Measurements from ENCODE around the gene TIMM50. TPM values are rescaled to one million over a fixed set of nuclear protein-coding genes. Genes with fewer than 3 reads are reported as not detected.

The TIMM50 gene
- total RNA-seq, 4 donors from 2014 or later, result 50.8 to 53.5 (median 52.4) TPM

DNA sequence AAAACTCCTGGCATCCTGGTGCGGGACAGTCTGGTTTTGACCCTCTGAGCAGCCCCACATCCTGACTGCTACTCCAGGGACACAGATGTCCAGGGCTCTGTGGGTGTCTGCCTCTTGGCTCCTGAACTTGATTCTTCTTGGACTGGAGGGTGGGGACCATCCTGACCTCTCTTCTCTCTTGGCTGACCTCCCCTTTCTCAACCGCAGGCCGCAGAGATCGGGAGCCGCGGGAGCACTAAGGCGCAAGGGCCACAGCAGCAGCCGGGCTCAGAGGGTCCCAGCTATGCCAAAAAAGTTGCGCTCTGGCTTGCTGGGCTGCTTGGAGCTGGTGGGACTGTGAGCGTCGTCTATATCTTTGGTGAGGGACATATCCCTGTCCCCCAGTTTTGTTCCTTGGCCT, 1.0 kb downstream of the TIMM50 start:
- peaks cover 0 to 26% (median 8%) of the 10 kb centered on the region in 3 donors for H3K4me1 ChIP-seq
- ATAC-seq, result no peak
- H3K9me3 ChIP-seq, result no peaks in the 10 kb centered on the region
- no peaks in the 10 kb centered on the region for H3K27me3 ChIP-seq
- peak overlapping the region; percentile 65 to 76 for H3K4me3 ChIP-seq
- WGBS, 2 donors (ENCODE audit: low coverage in 1 of 2), result 81% methylated on average over 3 of the region's 11 CpGs; no CpG with 5 or more reads in 1 of the 2 donors
- peak overlapping the region in 1 of 4 donors; percentile 87 for H3K27ac ChIP-seq
- no peak for TF ChIP-seq POLR2A (IDR thresholded peaks at IDR 0.05)
- TF ChIP-seq EP300 (IDR thresholded peaks at IDR 0.05), result no peak
- TF ChIP-seq CTCF (IDR thresholded peaks at IDR 0.05), result no peak
- no peak for TF ChIP-seq POLR2AphosphoS5 (IDR thresholded peaks at IDR 0.05)
- H3K36me3 ChIP-seq, result peaks cover 0 to 45% of the 10 kb centered on the region in 2 donors

- Histone ChIP-seq H3K4me3 (no peak overlapping the region), H3K27ac (no peak overlapping the region), H3K9me3 (no peaks in the 10 kb centered on the region), H3K4me1 (peaks cover 0 to 26% (median 8%) of the 10 kb centered on the region in 3 donors), H3K36me3 (peaks cover 0 to 56% of the 10 kb centered on the region in 2 donors), H3K27me3 (no peaks in the 10 kb centered on the region)
- ATAC-seq, result no peak
- no peak for TF ChIP-seq CTCF (IDR thresholded peaks at IDR 0.05)
- no peak for TF ChIP-seq POLR2AphosphoS5 (IDR thresholded peaks at IDR 0.05)
- TF ChIP-seq POLR2A (IDR thresholded peaks at IDR 0.05), result no peak
- no peak for TF ChIP-seq EP300 (IDR thresholded peaks at IDR 0.05)
- 70% methylated on average over 3 of the region's 6 CpGs; no CpG with 5 or more reads in 1 of the 2 donors for WGBS, 2 donors (ENCODE audit: low coverage in 1 of 2)
Observed at GRCh38 chr19:39483141-39483540, 2.5 kb downstream of the TIMM50 start.

- ATAC-seq, result no peak
- H3K4me3 ChIP-seq, result no peak overlapping the region
- 100% methylated on average over 1 to 2 of the region's 10 CpGs for WGBS, 2 donors (ENCODE audit: low coverage in 1 of 2)
- H3K27ac ChIP-seq, result no peak overlapping the region
- no peaks in the 10 kb centered on the region for H3K9me3 ChIP-seq
- TF ChIP-seq POLR2AphosphoS5 (IDR thresholded peaks at IDR 0.05), result no peak
- no peak for TF ChIP-seq POLR2A (IDR thresholded peaks at IDR 0.05)
- no peak for TF ChIP-seq CTCF (IDR thresholded peaks at IDR 0.05)
- no peak for TF ChIP-seq EP300 (IDR thresholded peaks at IDR 0.05)
- H3K27me3 ChIP-seq, result no peaks in the 10 kb centered on the region
- peaks cover 0 to 75% of the 10 kb centered on the region in 2 donors for H3K36me3 ChIP-seq
- no peaks in the 10 kb centered on the region for H3K4me1 ChIP-seq
Observed at GRCh38 chr19:39489756-39490155, 9.1 kb downstream of the TIMM50 start.

GRCh38 chr19:39492225-39492624, 11.6 kb downstream of the TIMM50 start:
- Histone ChIP-seq H3K4me1 (no peaks in the 10 kb centered on the region), H3K9me3 (no peaks in the 10 kb centered on the region), H3K27me3 (peaks cover 15% of the 10 kb centered on the region), H3K4me3 (no peak overlapping the region), H3K36me3 (peaks cover 0 to 51% of the 10 kb centered on the region in 2 donors), H3K27ac (no peak overlapping the region)
- WGBS, 2 donors (ENCODE audit: low coverage in 1 of 2), result 90 to 96% methylated on average over 2 to 4 of the region's 6 CpGs
- no peak for TF ChIP-seq POLR2AphosphoS5 (IDR thresholded peaks at IDR 0.05)
- TF ChIP-seq POLR2A (IDR thresholded peaks at IDR 0.05), result no peak
- no peak for TF ChIP-seq EP300 (IDR thresholded peaks at IDR 0.05)
- no peak for ATAC-seq

DNA sequence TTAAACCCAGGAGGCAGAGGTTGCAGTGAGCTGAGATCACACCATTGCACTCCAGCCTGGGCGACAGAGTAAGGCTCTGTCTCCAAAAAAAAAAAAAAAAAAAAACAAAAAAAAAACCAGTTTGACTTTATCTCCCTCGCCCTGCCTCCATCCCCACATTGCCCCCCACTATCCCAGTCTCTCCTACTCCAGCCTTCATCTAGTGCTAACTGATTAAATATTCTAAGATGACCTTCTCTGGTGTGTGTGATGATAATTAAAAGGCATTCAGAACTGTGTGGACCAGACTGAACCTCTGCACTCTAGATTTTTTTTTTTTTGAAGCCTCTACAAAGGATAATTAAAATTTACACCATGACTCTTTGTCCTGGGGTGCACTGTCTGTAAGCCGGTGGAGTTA, 12.2 kb downstream of the TIMM50 start:
- no peaks in the 10 kb centered on the region for H3K9me3 ChIP-seq
- H3K36me3 ChIP-seq, result peaks cover 0 to 45% of the 10 kb centered on the region in 2 donors
- no peak for TF ChIP-seq POLR2AphosphoS5 (IDR thresholded peaks at IDR 0.05)
- TF ChIP-seq POLR2A (IDR thresholded peaks at IDR 0.05), result no peak
- no peak for TF ChIP-seq CTCF (IDR thresholded peaks at IDR 0.05)
- TF ChIP-seq EP300 (IDR thresholded peaks at IDR 0.05), result no peak
- H3K27ac ChIP-seq, result no peak overlapping the region
- ATAC-seq, result no peak
- WGBS, 2 donors (ENCODE audit: low coverage in 1 of 2), result 79% methylated on average over 3 of the region's 3 CpGs; no CpG with 5 or more reads in 1 of the 2 donors
- H3K4me3 ChIP-seq, result no peak overlapping the region
- peaks cover 0 to 2% (median 2%) of the 10 kb centered on the region in 3 donors for H3K4me1 ChIP-seq
- H3K27me3 ChIP-seq, result peaks cover 21% of the 10 kb centered on the region
